Fibroblast of skin of right biceps (primary cell): ENCODE data around the gene RARS1.

Source experiments
- DNase-seq: peaks from one replicate; pipeline ENCODE4 v3.0.0-alpha.2; 2013

The RARS1 gene

GRCh38 chr5:168486136-168486879 is at the start of gene RARS1:
Gene RARS1, plus strand, starts transcription at chr5:168486471. Its CDS starts 28 bp downstream, at chr5:168486499.
- peak; percentile 93 for DNase-seq

DNA sequence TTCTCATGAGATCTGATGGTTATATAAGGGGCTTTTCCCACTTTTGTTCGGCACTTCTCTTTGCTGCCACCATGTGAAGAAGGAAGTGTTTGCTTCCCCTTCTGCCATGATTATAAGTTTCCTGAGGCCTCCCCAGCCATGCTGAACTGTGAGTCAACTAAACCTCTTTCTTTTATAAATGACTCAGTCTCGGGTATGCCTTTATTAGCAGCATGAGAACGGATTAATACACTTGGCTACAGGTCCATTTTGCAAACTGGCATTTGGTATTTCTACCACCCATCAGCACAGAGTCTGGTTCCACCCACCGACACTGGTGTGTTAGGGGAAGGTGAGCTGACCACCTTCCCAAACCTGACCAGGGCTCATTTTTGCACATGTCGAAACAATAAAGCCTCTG is 47.9 kb upstream of the RARS1 start:
- DNase-seq: peak; percentile 30

DNA sequence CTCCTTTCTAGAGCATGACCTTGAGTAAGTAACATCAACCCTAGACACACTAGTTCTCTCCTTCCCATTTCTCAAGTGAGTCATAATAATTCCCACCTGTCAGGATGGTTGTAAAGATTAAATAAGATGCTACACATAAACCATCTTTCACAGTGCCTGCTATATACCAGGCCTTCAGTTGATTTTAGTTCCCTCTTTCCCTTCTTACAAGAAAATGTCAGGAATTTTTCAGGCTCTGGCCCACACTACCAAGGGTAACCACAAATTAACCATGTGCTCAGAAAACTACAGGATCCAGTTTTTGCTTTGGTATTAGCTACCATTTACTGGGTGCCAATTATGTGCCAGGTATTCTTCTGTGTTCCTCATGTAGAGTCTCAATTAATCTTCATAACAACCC is 42.7 kb upstream of the RARS1 start:
- DNase-seq: peak; percentile 20

DNA sequence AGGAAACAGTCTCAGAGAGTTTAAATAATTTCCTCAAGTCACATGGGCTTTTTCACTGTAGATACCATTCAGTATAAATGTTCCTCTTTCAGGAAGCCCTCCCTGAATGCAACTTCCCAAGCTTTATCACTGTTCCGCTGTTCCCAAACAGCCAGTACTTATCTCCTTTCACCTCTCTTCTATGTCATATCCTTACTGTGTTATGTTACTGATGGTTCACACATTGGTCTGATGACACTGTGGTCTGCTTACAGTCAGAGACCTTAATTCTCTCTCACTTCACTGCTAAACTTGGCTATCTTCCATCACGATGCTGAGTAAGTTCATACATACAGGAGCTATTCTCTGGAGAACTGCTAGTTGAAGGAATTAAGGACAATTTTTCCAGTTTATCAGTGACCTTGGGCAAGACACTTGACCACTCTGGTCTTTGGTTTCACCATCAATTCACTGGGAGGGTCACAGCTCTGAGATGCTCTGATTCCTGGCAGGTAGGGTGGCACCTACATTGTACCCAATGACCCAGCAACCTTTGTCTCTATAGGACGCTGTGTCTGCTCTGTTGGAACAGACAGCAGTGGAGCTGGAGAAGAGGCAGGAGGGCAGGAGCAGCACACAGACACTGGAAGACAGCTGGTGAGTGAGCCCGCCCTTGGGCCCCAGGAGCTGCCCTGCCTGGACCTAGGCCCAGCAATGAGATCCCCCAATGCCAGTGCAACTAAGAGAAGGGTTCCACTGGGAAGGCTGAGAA is 42.1 kb upstream of the RARS1 start:
- DNase-seq: peak; percentile 51

DNA sequence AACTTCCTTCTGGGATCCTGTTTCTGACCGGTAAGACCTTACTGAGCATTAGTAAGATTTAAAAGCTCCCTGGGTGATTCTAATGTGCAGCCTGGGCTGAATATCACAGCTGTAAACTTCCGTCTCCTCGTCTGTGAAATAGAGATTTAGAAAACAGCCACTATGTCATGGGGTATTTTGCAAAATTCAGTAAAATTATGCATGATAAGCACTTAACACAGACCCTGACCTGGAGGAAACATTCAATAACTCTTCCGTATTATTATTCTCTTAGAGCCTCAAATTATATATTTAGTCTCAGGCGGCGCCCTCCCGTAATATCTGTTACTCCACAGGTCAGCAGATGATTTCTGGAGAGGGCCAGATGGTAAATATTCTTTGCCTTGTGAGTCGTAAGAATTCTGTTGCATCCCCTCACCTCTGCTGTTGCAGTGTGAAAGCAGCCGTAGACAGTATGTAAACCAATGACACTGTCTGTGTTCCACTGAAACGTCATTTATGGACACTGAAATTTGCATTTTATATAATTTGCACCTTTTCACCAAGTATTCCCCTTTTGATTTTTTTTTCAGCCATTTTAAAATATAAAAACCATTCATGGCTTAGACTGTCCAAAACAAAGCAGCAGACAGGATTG is 39.2 kb upstream of the RARS1 start:
- DNase-seq: no peak

- DNase-seq: no peak
These were observed 38.5 kb upstream of the RARS1 start for GRCh38 chr5:168447808-168448207.

DNA sequence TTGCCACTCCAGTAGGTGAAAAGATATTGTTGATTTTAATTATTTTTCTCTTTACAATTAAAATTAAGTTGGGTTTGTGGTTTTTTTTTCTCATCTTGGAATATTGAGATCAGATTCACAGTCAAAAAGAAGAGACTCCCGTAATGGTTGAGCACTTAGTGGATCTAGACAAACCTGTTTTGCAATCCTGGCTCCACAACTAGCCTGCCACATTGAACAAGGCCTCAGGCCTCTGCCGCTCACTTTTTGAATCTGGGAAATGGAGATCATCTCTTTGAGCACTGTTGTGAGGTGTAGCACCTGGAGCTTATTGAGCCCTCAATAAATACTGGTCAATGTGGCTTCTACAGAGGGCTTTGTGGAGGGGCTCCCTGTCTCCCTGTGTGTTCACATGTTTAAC is 37.1 kb upstream of the RARS1 start:
- DNase-seq: no peak

- no peak for DNase-seq
These were observed 34.7 kb upstream of the RARS1 start for GRCh38 chr5:168451565-168451964.

GRCh38 chr5:168455201-168455600 is 31.1 kb upstream of the RARS1 start:
- DNase-seq: no peak

DNA sequence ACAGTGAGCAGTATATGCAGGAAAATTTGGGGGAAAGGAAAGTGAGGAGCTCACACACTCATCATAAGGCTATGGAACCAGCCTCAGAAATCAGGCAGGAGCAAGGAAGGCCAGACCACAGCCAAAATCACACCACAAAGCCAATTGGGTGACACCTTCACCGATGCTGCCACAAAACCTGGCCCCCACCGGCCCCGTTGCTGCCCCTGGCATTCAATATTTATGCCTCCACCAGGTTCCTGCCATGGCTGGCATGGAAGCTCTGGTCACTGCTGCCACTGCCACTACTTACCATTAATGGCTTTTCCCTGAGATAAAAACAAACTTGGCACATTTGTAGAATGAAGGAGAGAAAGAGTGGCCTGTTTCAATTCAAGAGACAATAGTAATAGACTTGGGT is 28.7 kb upstream of the RARS1 start:
- DNase-seq: no peak

- DNase-seq: no peak
These were observed 25.7 kb upstream of the RARS1 start for GRCh38 chr5:168460606-168461005.

- no peak for DNase-seq
These were observed 23.2 kb upstream of the RARS1 start for GRCh38 chr5:168463081-168463480.

GRCh38 chr5:168464214-168464613 is 22.1 kb upstream of the RARS1 start:
- no peak for DNase-seq

DNA sequence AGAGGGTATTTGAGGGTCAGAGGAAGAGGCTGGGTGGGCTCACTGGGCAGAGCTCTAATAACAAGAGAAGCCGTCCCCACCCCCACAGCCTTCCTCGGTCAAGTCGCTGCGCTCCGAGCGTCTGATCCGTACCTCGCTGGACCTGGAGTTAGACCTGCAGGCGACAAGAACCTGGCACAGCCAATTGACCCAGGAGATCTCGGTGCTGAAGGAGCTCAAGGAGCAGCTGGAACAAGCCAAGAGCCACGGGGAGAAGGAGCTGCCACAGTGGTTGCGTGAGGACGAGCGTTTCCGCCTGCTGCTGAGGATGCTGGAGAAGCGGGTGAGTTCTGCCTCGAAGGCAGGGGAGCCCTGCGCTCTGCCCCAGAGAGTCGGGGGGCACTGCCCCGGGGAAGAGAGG is 21.6 kb upstream of the RARS1 start:
- no peak for DNase-seq

- DNase-seq: no peak
These were observed 18.4 kb upstream of the RARS1 start for GRCh38 chr5:168467755-168468330.

DNA sequence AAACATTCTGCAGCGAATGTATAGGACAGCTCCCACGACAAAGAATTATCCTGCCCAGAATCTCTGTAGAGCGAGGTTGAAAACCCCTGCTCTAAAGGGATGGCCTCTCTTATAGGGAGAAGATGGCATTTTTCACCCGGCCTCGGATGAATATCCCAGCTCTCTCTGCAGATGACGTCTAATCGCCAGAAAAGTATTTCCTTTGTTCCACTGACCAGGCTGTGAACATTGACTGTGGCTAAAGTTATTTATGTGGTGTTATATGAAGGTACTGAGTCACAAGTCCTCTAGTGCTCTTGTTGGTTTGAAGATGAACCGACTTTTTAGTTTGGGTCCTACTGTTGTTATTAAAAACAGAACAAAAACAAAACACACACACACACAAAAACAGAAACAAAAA is 17.4 kb upstream of the RARS1 start:
- peak; percentile 87 for DNase-seq

DNA sequence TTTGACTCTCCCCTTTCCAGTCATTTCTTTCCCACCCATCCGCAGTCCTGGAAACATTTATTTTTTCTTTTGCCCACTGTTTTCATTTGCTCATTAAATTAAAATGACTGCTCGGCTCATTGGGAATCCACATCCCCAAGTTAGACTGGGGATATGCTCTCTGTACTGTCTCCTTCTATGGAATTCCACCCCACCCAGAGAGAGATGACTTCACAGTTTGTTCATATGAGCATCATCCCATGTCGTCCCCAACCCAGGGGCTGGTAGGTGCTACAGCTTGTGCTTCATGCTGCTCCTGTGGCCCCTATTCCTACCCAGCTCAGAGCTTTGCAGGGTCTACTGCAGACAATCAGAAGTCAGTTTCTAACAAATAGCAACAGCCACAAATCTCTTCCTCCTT is 16.5 kb upstream of the RARS1 start:
- DNase-seq: peak; percentile 63

GRCh38 chr5:168471785-168472184 is 14.5 kb upstream of the RARS1 start:
- DNase-seq: peak; percentile 85

DNA sequence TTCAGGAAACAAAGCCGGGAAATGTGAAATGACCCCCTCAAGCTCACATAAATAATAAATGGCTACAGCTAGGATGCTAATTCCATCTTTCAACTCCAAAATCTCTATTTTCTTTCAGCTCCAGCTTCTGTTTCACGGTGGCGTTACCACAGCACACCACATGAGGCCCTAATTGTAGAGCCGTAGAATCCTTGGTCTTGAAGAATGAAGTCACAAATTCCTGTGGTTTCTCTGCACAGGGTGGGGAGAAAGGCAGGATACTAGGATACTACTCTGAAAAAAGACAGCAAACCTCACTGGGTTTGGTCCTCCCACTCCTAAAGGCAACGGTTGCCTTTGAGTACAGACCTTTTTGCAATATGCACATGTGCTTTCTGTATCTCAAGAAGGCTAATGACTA is 13.9 kb upstream of the RARS1 start:
- peak; percentile 97 for DNase-seq

DNA sequence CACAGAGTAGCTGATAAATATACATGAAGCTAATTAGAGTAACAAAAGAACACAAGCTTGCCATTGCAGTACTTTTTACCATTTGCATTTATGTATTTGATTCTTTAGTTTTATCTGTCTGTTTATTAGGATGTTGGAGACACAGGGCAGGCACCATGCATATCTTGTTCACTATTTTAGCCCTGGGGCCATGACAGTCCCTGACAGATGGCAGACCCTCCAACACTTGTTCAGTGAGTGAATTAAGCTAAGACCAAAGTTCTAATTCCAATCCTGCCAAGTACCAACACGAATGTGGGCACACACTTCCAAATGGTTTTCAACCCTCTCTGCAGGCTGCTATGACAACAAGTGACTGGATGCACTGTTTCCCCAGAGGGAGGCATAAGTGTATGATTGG is 12.0 kb upstream of the RARS1 start:
- DNase-seq: no peak

DNA sequence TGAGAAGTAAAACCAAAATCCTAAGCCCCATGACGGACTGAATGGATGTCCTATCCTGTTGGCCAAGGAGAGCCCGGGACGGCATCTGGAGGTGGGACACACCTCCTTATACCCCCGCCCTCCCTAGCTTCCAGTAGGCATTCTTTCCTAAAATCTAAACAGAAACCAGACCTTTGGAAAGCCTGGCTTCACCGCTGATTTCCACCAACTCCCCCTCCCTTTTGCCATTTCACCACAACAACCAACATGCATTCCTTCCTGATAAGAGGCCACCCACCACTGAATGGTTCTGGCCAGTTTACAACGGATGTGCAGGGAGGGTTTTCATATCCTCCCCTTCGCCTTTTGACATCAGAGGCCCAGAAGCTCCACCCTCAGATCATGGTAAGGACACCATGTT is 9.2 kb upstream of the RARS1 start:
- DNase-seq: peak; percentile 83

DNA sequence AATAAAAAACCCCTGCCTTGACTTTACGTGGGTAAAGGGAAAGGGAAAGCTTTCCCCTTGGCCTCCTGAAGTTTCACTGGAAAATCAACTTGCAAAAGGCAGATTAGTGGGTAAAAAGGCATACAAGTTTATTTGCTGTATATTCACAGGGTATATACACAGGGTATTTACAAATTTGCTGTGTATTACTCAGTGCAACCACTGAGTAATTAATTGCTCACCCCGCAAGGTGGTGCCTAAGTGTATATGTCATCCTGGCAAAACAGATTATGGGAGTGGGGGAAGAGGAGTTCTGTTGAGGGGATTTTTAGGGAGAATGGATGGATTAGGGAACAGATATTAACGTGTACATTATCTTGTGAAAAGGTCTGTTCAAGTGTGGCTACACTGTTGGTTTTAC is 7.1 kb upstream of the RARS1 start:
- peak; percentile 22 for DNase-seq

DNA sequence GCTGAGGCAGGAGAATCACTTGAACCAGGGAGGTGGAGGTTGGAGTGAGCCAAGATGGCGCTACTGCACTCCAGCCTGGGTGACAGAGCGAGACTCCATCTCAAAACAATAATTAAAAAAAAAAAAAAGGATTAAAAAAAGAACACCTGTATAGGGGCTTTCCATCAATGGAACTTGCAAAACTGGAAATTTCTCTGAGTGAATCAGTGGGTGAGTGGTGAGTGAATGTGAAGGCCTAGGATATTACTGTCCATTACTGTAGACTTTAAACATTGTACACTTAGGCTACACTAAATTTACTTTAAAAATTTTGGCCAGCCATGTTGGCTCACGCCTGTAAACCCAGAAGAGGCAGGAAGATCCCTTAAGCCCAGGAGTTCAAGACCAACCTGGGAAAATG is 5.7 kb upstream of the RARS1 start:
- DNase-seq: no peak

DNA sequence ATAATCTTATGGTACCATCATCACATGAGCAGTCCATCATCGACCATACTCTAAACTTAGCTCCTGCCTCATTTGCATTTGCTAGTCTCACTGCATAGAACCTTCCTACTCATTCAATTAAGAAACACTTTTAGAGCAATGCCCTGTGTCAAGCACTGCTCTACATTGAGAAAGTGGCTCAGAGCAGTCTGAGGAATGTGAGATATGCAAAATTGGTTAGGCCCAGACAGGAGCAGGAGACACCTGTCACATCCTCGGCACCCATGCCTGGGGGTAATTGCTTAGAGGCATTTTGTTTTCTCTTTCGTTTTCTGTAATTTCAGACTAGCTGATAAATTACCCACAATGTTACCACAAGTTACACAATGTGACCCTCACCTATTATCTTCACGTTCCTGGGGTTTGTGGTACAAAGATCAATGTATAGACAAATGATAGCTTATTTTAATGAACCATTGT is 4.9 kb upstream of the RARS1 start:
- DNase-seq: no peak
